B cell (primary cell): ENCODE measurements around the gene ZNF592.

Experiments used
- EZH2 ChIP-seq: IDR thresholded peaks from 2 replicates; pipeline ENCODE4 v1.6.1; 2012; ENCODE audit warnings: borderline replicate concordance, low read depth, mild to moderate bottlenecking, moderate library complexity, low read length; ENCODE audit not compliant: insufficient read depth, poor library complexity, severe bottlenecking
- TF ChIP-seq, protein P1 (sequence below): fragments of 200-600 bp; IDR thresholded peaks from one replicate; pipeline ENCODE4 v1.8.0; 2022; ENCODE audit warnings: antibody characterized with exemption, mild to moderate bottlenecking

DNA sequence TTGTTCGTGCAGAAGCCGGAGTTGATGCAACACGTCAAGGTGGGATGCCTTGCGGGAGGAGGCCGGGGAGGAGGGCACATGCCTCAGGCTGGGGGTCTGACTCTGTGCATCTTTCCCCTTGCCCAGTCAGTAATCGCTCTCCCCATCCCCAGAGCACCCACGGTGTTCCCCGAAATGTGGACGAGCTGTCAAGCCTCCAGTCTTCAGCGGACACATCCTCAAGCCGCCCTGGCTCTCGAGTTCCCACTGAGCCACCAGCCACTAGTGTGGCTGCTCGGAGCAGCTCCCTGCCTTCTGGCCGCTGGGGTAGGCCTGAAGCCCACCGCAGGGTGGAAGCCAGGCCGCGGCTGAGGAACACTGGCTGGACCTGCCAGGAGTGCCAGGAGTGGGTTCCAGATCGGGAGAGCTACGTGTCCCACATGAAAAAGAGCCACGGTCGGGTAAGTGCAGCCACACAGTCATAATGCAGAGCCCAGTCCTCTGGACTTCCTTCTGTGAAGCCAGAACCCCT lies 50.1 kb downstream of the ZNF592 start:
- TF ChIP-seq, protein P1, sequence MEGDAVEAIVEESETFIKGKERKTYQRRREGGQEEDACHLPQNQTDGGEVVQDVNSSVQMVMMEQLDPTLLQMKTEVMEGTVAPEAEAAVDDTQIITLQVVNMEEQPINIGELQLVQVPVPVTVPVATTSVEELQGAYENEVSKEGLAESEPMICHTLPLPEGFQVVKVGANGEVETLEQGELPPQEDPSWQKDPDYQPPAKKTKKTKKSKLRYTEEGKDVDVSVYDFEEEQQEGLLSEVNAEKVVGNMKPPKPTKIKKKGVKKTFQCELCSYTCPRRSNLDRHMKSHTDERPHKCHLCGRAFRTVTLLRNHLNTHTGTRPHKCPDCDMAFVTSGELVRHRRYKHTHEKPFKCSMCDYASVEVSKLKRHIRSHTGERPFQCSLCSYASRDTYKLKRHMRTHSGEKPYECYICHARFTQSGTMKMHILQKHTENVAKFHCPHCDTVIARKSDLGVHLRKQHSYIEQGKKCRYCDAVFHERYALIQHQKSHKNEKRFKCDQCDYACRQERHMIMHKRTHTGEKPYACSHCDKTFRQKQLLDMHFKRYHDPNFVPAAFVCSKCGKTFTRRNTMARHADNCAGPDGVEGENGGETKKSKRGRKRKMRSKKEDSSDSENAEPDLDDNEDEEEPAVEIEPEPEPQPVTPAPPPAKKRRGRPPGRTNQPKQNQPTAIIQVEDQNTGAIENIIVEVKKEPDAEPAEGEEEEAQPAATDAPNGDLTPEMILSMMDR, result no peak
- TF ChIP-seq EZH2, result no peak
